ENCODE results near the gene ANGPTL1.

The ANGPTL1 gene, protein sequence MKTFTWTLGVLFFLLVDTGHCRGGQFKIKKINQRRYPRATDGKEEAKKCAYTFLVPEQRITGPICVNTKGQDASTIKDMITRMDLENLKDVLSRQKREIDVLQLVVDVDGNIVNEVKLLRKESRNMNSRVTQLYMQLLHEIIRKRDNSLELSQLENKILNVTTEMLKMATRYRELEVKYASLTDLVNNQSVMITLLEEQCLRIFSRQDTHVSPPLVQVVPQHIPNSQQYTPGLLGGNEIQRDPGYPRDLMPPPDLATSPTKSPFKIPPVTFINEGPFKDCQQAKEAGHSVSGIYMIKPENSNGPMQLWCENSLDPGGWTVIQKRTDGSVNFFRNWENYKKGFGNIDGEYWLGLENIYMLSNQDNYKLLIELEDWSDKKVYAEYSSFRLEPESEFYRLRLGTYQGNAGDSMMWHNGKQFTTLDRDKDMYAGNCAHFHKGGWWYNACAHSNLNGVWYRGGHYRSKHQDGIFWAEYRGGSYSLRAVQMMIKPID

DNA sequence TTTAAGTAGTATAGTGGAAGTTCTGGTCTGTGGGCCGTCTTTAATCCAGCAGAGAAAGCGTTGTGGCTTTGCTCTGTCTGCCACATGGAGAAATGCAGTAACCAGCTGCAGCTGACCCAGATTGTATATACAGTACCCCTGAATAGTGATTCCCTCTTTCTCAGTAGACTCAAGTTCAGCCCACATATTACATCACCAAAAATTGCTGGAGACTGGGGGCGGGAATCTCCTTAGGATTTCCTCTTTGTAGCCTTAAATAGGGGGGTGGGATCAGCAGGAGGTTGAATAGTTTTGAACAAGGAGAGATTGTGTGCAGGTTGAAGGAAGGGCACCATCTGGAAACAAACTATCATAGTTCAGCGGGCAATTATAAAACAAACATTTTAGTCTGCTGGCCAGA, at the start of gene ANGPTL1:
TSS of gene ANGPTL1 (minus strand) at position 134 of the 400 bp plus-strand sequence. CDS start 5,301 bp downstream, outside the sequence.
- H3K4me3 ChIP-seq (ENCODE audit: low read depth, low read length): no peak within 1 kb of the TSS
- TF ChIP-seq CTCF (IDR thresholded peaks at IDR 0.05; ENCODE audit: low read depth, low read length): no peak

- TF ChIP-seq CTCF (IDR thresholded peaks at IDR 0.05; ENCODE audit: low read depth, low read length): no peak
- H3K4me3 ChIP-seq (ENCODE audit: low read depth, low read length): no peak overlapping the region
Observed at GRCh38 chr1:178919581-178919980, 48.7 kb upstream of the ANGPTL1 start.

- no peak overlapping the region for H3K4me3 ChIP-seq (ENCODE audit: low read depth, low read length)
- TF ChIP-seq CTCF (IDR thresholded peaks at IDR 0.05; ENCODE audit: low read depth, low read length): no peak
Observed at GRCh38 chr1:178918955-178919354, 48.1 kb upstream of the ANGPTL1 start.

GRCh38 chr1:178918308-178918707, 47.4 kb upstream of the ANGPTL1 start:
- no peak overlapping the region for H3K4me3 ChIP-seq (ENCODE audit: low read depth, low read length)
- TF ChIP-seq CTCF (IDR thresholded peaks at IDR 0.05; ENCODE audit: low read depth, low read length): no peak

DNA sequence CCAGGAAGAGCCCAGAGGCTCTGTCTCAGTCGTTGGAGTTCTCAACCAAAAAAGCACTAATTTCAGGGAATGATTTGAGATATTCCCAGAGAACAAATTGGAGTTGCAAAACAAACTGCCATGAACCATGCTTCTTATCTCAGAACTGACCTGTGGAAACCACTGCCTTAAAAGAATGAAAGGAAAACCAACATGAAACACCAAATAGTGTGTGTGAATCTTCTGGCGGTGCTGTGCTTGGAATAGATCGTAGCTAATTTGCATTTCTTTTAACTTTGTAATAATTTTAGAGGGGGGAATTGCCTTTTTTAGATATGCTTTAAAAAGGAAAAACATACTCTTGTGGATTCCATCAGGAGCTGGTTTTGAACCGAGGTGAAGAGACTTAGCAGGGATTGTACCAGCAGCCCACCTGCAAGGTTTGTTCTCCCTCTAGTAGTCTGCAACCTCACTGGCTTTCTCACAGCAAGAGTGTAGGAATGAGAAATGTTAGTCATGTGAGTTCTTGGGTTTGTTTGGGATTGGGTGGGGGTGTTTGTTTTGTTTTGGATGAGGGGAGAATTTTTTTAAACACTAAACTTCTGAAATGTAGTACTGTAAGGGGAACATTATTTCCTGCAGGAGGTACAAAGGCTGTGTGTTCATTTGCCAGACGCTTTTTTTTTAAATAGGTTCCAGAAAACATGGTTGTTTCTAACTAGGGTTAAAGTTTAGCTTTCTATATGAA, 45.7 kb upstream of the ANGPTL1 start:
- no peak for TF ChIP-seq CTCF (IDR thresholded peaks at IDR 0.05; ENCODE audit: low read depth, low read length)
- H3K4me3 ChIP-seq (ENCODE audit: low read depth, low read length): no peak overlapping the region

DNA sequence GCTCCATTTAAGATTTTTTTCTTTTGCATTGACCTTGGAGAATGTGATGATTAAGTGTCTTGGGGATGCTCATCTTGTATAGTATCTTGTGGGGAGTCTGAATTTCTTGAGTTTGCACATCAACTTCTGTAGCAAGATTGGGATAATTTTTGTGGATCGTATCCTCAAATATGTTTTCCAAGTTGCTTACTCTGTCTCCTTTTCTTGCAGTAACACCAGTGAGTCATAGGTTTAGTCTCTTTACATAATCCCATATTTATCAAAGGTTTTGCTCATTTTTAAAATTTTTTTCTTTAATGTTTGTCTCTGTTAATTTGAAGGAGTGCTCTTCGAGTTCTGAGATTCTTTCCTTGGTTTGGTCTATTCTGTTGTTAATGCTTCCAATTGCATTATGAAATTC, 41.7 kb upstream of the ANGPTL1 start:
- H3K4me3 ChIP-seq (ENCODE audit: low read depth, low read length): no peak overlapping the region
- TF ChIP-seq CTCF (IDR thresholded peaks at IDR 0.05; ENCODE audit: low read depth, low read length): no peak

- no peak overlapping the region for H3K4me3 ChIP-seq (ENCODE audit: low read depth, low read length)
- TF ChIP-seq CTCF (IDR thresholded peaks at IDR 0.05; ENCODE audit: low read depth, low read length): no peak
Observed at GRCh38 chr1:178910023-178910422, 39.1 kb upstream of the ANGPTL1 start.

Measured in WI38 (cell line).